NCI-H1694 (cell line): ENCODE results near the gene RAD51B.

Source experiments
- DNase-seq: peaks from one replicate; lab custom pipeline; 2025; lab: John Stamatoyannopoulos, UW

RAD51B gene

DNA sequence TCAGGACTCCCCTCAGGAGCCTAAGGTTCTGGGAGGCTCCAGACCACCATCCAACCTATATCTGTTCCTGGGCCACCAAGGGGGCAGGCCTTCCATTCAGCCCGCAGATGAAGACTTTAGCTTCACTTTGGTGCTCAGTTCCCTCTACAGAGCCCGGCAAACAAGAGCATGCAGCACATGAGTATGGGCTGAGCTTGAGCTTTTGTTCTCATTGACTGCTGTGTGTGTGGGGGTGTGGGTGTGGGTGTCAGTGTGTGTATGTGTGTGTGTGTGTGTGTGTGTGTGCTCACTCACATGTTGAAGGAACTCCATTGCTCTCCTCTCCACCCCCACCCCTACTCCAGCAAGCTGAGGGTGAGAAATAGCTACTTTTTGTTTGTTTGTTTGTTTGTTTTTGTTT, 754.1 kb downstream of the RAD51B start:
- no peak for DNase-seq

DNA sequence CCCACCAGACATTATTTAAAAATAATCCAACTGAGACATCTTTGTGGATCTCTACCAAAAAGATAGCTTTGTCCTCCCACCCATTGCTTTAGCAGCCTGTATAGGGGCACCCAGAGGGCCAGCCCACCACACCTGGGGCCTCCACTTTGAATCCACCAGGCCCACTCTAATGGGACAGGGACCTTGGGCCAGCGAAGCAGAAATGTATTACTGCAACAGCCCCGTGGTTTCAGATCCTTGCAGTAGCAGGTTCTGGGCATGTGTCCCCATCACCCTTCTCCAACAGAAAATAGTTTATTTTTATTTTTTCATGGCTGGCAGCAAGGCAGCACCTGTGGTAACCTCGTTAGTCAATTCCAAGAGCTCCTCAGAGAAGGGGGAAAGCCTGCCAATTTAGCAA, 754.9 kb downstream of the RAD51B start:
- no peak for DNase-seq

GRCh38 chr14:68574906-68575305, 755.3 kb downstream of the RAD51B start:
- DNase-seq = no peak

DNA sequence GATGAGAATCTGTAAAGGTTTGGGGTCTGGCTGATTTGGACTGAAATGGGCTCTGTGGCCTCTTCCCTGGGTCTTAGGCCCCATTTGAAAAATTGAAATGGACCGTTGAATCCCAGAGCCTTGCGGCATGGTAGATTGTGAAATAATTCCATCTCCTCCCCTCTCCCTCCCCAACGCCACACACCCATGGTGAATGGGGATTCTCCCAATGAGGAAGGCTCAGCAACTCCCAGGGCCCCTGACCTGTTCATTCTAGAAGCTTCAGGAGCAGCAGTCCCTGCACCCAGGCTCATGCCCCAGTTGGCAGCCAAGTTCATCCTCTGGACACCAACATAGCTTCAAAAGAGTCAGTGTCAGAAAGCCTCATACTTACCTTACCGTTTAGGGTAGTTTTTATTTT, 755.8 kb downstream of the RAD51B start:
- no peak for DNase-seq

DNA sequence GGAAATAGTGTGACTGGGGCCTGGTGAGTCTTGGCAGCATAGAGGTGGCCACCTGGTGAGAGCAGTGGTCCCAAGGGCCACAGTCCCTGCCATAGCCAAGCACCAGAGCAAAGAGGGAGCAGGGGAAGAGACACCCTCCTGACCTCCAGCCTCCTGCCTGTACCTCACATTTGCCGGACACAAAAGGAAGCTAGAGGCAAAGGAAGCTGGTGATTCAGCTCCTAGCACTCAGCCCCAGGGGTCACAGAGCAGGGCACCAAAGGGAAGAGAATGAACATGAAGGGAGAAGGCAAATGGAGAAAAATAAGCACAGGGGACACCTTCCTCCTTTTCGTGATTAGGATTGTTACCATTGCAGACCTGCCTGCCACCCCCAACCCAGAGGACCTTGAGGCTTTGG, 756.5 kb downstream of the RAD51B start:
- no peak for DNase-seq

DNA sequence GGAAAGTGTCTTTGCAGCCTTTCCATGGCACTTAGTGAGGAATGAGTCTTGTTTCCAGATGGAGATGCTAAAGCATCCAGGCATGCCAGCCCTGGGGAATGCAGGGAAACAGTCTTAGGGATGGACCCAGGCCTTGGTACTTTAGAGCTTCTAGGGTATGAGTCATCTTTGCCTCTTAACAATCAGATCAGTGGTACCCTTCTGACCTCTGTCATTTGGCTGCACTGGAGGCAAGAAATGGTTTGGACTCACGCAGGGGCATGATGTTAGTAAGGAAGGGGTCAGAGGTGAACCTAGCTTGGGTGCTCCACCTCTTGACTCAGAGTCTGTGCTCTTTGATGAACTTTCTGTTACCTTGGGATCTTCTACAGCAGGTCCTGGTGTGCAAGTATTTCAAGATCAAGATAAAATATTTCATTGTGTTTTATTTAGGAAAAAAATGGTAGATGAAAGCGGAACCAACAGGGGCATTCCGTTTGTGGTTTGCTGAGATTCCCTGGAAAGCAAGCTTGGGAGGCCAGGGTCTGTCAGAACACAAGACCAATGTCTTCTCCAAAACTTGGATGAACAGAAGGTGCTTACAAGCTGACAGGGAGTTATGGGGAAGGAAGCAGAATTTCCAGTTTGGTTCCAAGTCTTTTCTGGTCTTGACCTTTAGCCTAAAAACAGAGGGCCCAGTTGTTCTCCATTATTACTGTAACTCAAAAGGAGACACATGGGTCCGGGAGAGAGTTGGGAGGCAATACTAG, 757.1 kb downstream of the RAD51B start:
- DNase-seq = no peak

- no peak for DNase-seq
Measured at GRCh38 chr14:68577802-68578541, 758.4 kb downstream of the RAD51B start.

DNA sequence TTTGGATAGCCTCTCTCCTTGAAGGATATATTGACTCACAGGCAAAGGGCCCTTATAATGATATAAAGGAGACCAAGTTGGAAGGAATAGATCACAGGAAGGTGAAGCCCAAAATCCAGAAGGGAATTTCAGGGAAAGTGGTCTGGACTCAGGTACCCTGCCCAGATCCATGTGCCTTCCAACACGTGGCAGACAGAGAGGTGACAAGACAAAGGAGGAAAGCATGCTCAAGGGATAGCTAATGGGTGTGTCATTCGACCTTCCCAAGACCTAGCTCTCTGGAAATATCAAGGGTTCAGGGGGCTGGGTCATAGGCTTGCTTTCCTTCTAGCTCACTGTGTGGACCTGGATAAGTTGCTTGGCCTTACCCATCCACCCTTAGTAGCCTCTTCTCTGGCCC, 759.0 kb downstream of the RAD51B start:
- no peak for DNase-seq

GRCh38 chr14:68580096-68580645, 760.6 kb downstream of the RAD51B start:
- DNase-seq = no peak

DNA sequence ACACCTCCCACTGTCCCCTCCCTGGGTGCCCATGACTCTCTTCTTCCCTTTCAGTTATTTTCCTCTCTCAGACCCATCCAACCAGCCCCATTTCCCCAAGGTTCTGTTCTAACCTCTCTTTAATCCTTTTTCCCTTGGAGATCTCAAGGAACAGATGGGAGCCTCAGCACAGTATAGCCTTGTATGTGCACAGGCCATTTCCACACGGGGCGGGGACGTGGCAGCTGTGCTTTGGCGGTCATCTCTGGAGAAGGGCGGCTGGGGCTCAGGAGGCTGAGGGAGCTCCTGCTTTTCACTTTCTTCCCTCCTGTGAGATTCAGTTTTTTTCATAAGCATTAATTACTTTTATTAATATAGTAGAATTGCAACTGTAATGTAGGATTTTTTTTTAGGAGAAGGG, 761.1 kb downstream of the RAD51B start:
- no peak for DNase-seq

DNA sequence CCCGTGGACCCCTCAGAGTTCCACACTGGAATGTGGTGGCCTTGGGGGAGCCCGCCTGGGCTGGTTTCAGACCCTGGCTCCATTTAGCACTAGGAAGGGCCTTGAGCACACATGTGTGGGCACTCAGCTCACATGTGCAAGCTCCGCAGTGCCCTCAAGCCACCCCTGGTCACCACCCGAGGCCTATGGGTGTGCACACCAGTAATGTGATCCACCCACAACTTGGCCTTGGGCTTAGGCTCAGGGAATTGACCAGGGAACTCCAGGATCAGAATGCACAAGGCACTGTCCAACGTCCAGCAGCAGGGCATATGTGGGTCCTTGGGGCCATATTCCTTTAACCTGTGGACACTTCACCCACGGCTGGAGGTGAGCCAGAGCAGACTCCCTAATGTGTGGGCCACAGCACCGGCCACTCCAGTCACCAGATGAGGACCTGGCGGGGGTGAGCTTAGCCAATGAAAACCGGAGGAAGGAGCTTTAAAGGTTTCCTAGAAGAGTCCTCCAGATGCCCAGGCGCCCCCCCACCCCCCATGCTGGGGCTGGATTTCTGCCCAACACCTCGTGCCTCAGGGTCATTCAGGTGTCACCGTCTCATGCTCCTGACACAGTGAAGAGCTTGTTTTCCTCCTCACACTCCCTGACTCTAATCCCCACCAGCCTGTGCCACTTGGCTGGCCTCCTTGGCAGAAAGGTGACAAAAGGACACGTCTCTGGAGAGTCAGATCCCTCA, 764.1 kb downstream of the RAD51B start:
- no peak for DNase-seq

GRCh38 chr14:68584786-68585185, 765.2 kb downstream of the RAD51B start:
- no peak for DNase-seq

DNA sequence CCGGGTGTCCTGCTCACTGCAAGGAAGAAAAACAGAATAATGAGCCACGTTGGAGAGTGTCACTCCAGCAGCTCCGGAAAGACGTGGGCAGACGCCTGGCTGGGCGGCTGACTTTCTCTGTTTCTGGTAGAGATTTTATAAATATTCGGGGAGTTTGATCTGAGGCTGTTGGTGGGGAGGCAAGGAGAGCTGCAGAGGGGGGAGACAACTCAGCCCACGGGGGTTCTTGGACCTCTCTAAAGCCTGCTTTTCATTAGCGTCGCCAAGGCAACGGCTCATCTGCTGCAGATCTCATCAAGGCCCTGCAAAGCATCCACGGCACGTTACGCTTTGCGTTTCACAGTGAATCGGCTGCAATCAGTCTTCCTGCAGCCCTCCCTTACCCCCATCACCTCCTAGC, 766.1 kb downstream of the RAD51B start:
- DNase-seq = no peak

- no peak for DNase-seq
Measured at GRCh38 chr14:68586896-68587751, 767.5 kb downstream of the RAD51B start.

GRCh38 chr14:68587931-68588330, 768.4 kb downstream of the RAD51B start:
- DNase-seq = no peak

DNA sequence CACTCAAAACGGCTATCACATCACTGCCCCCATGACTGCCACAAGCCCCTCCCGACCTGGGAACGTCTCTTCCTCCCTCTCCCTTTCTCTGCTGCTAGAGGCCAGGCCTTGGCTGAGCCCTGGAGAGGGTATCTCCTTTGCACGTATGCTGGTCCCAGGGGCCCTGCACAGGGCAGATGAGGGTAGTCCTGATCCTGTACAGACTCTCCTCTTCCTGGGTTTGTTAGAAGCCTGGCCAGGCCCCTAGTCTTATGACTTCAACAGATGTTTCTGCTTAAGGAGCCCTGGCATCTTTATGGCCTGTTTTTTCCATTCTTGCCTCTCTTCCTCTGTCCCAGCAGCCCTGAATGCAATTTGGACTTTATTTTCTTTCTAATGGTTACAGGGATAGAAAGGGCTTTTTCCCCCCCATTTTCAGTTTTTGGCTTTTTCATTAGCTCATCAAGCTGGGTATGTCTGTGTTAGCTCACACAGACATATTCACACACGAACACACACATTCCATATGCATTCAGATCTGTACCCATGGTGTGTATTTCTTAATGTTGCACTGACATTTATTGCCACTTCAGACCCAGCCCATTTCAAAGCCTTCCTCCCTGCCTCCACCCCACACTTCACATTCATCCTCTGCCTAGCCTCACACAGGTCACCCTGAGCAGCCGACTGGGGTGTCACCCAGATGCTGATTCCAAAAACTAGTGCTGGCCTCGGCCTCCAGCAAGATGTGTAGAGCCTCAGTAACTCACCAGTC, 770.0 kb downstream of the RAD51B start:
- no peak for DNase-seq

DNA sequence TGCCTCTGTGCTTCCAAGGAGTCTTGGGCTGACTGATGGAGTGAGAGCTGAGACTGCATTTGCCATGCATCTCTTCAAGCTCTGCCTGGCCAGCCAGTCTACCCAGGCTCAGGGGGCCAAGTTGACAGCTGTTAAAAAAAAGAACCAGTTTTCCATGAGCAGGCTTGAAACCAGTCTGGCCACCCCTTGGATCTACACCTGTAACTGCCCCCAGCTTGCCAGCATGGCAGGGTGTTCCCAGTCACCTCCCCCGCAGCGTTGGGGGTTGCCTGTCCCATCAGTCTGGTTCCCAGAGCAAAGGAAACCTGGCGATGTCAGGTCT, 770.6 kb downstream of the RAD51B start:
- DNase-seq = no peak

DNA sequence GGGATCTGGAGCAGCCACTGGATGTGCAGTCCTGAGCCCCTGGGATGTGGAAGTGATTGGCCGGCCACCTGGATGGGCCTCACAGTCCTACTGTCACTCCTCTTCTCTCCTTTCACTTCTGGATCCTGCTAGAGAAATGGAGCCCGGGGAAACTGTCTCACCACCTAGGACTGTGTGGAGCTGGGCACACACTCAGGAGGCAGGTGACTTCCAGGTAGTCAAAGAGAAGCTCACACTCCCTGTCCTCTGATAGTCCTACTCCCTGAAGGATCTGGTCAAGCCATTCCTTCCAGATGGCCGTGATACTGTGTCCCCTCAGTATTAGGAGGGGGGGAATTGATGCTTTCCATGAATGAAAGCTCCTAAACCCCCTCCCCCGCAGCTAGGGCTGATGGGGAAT, 772.2 kb downstream of the RAD51B start:
- no peak for DNase-seq

DNA sequence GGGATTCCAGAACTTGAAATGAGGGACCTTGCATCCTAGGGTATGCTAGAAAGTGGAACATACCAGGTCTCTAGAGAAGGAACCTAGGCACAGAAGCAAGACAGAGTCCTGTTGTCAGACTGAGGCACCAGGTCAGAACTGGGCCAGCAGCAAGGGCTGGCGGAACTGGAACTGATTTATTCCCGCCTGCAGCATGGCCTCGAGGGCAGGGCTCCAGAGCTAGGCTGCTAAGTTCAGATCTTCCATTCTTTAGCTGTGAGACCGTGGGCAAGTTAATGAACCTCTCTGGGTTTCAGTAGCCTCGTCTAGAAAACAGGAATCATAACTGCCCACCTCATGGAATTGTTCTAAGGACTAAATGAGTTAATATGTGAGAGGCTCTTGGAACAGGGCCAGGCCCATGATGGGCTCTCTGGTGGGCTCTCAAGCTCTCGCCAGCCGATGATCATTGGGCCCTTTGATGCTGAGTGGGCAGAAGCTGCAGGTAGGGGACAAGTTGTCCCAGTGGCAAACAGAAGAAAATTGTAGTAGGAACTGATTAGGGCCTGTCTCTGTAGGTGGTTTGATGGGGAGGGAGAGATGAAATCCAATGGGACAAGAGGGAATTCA, 773.5 kb downstream of the RAD51B start:
- no peak for DNase-seq

- no peak for DNase-seq
Measured at GRCh38 chr14:68593806-68594536, 774.4 kb downstream of the RAD51B start.
